GM12874 (cell line): Measurements from ENCODE around the gene OR6V1.

Source experiments
- TF ChIP-seq, protein P1 (sequence below): IDR thresholded peaks from 2 replicates; pipeline ENCODE4 v1.5.1; 2011; ENCODE audit warnings: low read depth, mild to moderate bottlenecking, control low read depth, low read length, moderate library complexity; ENCODE audit not compliant: insufficient read depth

OR6V1 gene, protein sequence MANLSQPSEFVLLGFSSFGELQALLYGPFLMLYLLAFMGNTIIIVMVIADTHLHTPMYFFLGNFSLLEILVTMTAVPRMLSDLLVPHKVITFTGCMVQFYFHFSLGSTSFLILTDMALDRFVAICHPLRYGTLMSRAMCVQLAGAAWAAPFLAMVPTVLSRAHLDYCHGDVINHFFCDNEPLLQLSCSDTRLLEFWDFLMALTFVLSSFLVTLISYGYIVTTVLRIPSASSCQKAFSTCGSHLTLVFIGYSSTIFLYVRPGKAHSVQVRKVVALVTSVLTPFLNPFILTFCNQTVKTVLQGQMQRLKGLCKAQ

DNA sequence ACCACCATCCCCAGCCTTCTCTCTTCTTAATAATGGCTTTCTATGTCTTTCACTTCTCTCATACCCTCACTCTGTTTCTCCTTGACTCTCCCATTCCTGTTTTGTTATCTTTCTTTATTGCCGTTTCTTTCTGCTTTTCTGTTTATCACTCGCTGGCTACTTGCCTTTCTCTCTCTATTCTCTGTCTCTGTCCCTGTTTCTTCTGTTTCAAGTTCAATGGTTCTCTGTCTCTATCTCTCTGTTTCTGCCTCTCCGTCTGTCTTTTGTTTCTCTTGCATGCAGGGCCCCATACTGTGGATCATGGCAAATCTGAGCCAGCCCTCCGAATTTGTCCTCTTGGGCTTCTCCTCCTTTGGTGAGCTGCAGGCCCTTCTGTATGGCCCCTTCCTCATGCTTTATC is at the start of gene OR6V1:
Gene OR6V1 (plus strand): TSS at position 301 of the 400 bp plus-strand sequence. CDS start 0 bp downstream, at position 301.
- TF ChIP-seq, protein P1, sequence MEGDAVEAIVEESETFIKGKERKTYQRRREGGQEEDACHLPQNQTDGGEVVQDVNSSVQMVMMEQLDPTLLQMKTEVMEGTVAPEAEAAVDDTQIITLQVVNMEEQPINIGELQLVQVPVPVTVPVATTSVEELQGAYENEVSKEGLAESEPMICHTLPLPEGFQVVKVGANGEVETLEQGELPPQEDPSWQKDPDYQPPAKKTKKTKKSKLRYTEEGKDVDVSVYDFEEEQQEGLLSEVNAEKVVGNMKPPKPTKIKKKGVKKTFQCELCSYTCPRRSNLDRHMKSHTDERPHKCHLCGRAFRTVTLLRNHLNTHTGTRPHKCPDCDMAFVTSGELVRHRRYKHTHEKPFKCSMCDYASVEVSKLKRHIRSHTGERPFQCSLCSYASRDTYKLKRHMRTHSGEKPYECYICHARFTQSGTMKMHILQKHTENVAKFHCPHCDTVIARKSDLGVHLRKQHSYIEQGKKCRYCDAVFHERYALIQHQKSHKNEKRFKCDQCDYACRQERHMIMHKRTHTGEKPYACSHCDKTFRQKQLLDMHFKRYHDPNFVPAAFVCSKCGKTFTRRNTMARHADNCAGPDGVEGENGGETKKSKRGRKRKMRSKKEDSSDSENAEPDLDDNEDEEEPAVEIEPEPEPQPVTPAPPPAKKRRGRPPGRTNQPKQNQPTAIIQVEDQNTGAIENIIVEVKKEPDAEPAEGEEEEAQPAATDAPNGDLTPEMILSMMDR = no peak

DNA sequence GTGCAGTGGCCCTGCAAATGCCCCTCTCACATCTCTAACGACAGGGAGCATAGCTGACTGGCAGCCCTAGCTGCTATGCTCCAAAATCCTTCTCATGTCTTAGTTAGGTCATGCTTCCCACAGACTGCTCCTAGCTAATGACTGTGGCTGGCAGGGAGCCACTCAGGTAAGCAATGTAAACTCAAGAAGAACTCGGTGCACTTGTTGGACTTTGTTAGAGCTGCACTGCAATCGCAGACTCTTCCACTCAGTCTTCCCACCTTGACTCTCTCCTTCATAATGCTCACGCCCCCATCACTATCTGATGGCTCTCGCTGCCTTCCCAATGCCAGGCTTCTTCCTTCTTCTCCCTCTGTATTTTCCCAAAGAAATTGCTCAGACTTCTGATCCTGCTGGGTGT is 49.2 kb upstream of the OR6V1 start:
- TF ChIP-seq, protein P1 = no peak

DNA sequence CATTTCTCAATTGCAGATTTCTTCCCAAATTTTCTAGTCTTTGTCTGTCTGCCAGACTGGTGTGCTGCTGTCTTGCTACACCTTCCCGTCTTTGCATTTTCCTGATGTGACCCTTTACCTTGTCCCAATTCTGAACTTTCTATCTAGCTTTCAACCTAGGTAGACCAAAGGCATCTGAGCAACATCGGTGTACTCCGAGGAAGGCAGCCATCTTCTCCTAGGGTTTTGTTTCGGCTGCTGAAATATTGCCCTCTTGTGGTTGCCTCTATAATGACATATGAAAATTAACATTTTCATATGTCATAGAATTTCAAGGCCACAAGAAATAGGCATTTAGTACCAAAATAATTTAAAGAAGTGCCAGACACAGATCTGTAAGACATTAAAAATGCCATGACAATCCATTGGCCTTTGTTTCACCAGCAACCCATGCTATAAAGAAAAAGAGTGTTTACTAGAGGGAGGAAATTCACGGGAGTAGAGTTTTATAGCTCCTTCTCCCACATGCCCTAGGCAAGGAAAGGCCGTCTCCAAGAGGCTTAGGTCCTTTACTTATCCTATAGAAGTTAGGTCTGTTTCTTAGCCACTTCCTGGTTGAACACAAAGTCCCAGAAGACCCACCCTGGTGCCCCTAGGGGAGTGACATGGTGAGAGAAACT is 48.6 kb upstream of the OR6V1 start:
- TF ChIP-seq, protein P1 = peak; percentile 62

DNA sequence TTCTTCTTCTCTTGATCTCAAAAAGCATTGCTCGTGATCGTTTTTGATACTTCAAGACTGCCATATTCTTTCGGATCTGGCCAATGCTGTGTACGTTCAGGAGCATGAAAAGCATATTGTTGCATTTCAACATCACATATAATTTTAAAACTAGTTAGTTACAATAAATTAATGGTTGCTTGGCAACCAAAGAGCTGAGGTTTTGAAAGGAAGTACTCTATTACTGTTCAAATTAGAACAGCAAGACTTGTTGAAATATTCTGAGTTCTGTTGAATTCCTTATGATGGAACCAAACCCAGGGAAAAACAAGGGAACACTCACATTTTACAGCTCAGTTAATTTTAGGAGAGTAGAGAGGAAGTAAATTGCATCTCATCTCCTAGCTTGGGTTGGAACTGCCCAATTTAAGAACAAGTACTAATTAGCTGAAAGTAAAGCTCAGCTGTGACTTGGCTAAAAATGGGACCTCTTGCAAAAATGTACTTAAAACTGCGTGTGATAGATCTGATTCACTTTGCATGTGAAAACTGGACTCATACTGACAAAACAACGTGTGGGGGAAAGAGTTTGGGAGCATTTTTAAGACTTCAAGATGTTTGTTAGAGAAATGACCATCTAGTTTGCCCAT is 46.4 kb upstream of the OR6V1 start:
- TF ChIP-seq, protein P1 = no peak

DNA sequence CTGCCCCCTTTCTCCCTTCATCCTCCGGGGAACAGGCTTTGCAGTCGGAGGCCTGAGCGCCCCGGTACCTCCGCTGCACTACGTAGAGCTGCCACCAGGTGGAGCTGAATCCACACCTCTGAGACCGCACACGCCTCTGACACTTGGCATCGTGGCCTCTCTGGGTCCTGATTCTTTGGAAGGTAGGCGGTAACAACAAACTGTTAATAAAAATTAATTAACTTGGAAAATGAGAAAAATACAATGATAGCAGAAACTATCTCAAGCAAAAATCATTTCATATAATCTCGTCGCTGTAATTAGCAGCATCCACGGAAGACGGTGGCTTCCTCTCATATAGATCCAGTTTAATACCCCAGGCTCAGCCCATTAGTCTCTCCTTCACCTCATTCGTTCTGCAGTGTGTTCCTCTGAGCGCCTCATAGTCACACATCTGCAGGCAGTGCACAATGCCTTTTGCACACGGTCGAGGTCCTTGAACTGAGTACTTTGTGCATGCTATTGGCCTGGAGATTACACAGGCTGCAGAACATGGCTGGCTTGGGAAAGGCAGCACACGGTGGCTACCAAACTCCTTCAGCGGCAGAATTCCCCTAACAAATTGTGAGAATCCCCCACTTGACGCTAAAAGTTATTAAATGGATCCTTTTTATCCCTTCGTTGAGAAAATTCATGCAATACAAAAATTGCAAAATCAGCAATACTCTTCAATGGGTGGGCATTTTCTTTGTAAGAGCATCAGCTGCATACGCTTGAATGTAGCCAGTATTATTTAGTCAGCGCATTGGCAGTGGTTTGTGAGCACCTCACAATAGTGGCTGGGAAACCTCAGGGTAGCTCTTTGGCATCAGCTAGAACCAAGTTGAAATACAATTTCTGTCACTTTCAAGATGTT is 43.9 kb upstream of the OR6V1 start:
- TF ChIP-seq, protein P1 = peak; percentile 68

DNA sequence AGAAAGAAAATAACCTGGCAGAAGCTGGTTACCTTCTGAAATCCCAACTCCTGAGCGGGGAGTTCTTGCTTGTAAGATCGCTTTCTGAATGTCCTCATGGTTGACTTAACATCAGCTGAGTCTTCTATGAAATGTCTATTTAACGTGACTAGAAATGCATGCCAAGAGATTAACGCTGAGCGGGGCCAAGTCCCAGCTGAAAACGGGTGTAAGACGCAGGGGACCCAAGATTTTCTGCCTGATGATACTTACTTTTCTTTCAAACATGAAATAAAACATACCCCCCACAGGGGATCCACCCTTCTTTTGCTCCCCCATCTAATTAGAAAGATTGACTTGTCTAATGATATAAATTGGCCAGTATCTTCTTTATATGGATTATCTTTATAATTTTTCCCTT is 40.1 kb upstream of the OR6V1 start:
- TF ChIP-seq, protein P1 = no peak
